Adrenal gland (tissue), 12 donors: ENCODE results near the gene KATNA1. TPM values are rescaled to one million over a fixed set of nuclear protein-coding genes. Genes with fewer than 3 reads are reported as not detected.

ENCODE experiments used
- DNase-seq, 7 donors: peaks; one replicate each; pipeline ENCODE4 v3.0.0-alpha.2; 2019 to 2020
- H3K27ac ChIP-seq, 5 donors: fragments of 200-600 bp; sonication (generic) in 4 of 5; 1 replicate in 3 of 5; 2 replicates in 2 of 5; pipeline versions ENCODE4 v1.5.1 to v1.8.0; 2016 to 2020; ENCODE audit warnings: mild to moderate bottlenecking in 1 of 5
- H3K27me3 ChIP-seq: fragments of 200-600 bp; 2 replicates; pipeline ENCODE4 v1.8.0; 2021
- H3K36me3 ChIP-seq, 2 donors: fragments of 200-600 bp; replicated peaks in 1 of 2; 1 replicate in 1 of 2; 2 replicates in 1 of 2; pipeline versions ENCODE4 v1.5.1 to v1.8.0; 2018 to 2022
- H3K4me1 ChIP-seq, 2 donors: fragments of 200-600 bp; replicated peaks in 1 of 2; 1 replicate in 1 of 2; 2 replicates in 1 of 2; pipeline versions ENCODE4 v1.5.1 to v1.8.0; 2018 to 2021
- H3K4me3 ChIP-seq, 4 donors: fragments of 200-600 bp; sonication (generic) in 3 of 4; one replicate each; pipeline ENCODE4 v1.5.1; 2016 to 2018
- H3K9me3 ChIP-seq, 3 donors: fragments of 200-600 bp; sonication (generic) in 1 of 3; replicated peaks in 1 of 3; 1 replicate in 2 of 3; 2 replicates in 1 of 3; pipeline versions ENCODE4 v1.5.1 to v1.8.0; 2016 to 2021
- CTCF ChIP-seq, 6 experiments: fragments of 450-650 bp in 4 of 6; fragments of 200-600 bp in 2 of 6; sonication (generic) in 1 of 6; IDR thresholded peaks; 1 replicate in 5 of 6; 2 replicates in 1 of 6; pipeline versions ENCODE4 v1.5.1 to v1.8.0; 2016 to 2021; ENCODE audit warnings: antibody characterized with exemption in 6 of 6, mild to moderate bottlenecking in 2 of 6, moderate library complexity in 1 of 6
- POLR2A ChIP-seq, 2 donors: fragments of 450-650 bp; IDR thresholded peaks; one replicate each; pipeline ENCODE4 v1.6.1; 2017; ENCODE audit warnings: antibody characterized with exemption in 2 of 2, mild to moderate bottlenecking in 2 of 2, moderate library complexity in 1 of 2
- WGBS, 4 donors: extraction: QIAGEN DNeasy Blood & Tissue Kit in 2 of 4; methylation state at CpG; one replicate each; pipeline versions ENCODE4 v1.1.5 to v1.1.7; 2013 to 2017; 5-methylcytosine and 5-hydroxymethylcytosine counted together
- intact Hi-C, 2 donors: fragments of 100-400 bp; cut with DNase I; formaldehyde crosslinking; loops; one replicate each; pipeline versions ENCODE4 v1.14.1 to v1.15.0; 2022 to 2023
- polyA plus RNA-seq, 3 donors: library from polyadenylated mRNA; stranded (reverse); fragments of 200-250 nt in 2 of 3; fragments of 350-450 nt in 1 of 3; fragmentation: Illumina TruSeq in 1 of 3; extraction: RNeasy Lipid Tissue Mini Kit (QIAGEN cat#74804) in 1 of 3; gene quantifications; one replicate each; pipeline ENCODE4 v1.2.3, GENCODE V29; 2013 to 2014
- total RNA-seq, 9 donors: library from RNA; depleted of rRNA in 4 of 9; stranded (reverse); fragments of >200 nt in 4 of 9; fragments of 120-200 nt in 1 of 9; fragmentation: NEBNext Ultra II Directional in 1 of 9; extraction: Animal tissue kit (Norgen Biotek cat#: 25700) in 1 of 9; gene quantifications; one replicate each; pipeline versions ENCODE4 v1.1.0 to v1.2.4, GENCODE V29; 2013 to 2023
- donor health status: healthy with polysubstance abuse.
- donor health status: Bipolar disorder and iron deficiency.
- donor health status: DM: yes; HTN: yes; CAD: no.
- donor health status: DM: no; HTN: no; CAD: no.
- donor health status: DM: no; HTN: no; CAD: no.
- donor health status: DM: yes; HTN: yes; CAD: no.

KATNA1 gene
- total and polyA plus RNA-seq, 12 donors: 6.9 to 24.2 (median 11.4) TPM

GRCh38 chr6:149567945-149568585 is 80.4 kb downstream of the KATNA1 start:
- Histone ChIP-seq H3K36me3 (no peaks in the 10 kb centered on the region), H3K9me3 (no peaks in the 10 kb centered on the region), H3K27me3 (no peaks in the 10 kb centered on the region), H3K4me1 (peaks cover 4 to 17% of the 10 kb centered on the region in 2 donors), H3K27ac (no peak overlapping the region), H3K4me3 (no peak overlapping the region)
- intact Hi-C loops: no loop called here
- TF ChIP-seq CTCF (IDR thresholded peaks at IDR 0.05) (no peak), POLR2A (IDR thresholded peaks at IDR 0.05) (no peak)
- DNase-seq: no peak
- 88 to 93% (median 91%) methylated on average over 7 of the region's 7 CpGs for WGBS, 4 donors

GRCh38 chr6:149567194-149567586 is 81.3 kb downstream of the KATNA1 start:
- Histone ChIP-seq H3K4me1 (peaks cover 4 to 17% of the 10 kb centered on the region in 2 donors), H3K4me3 (peak overlapping the region in 2 of 4 donors; percentile 84 to 98), H3K36me3 (no peaks in the 10 kb centered on the region), H3K27ac (peak overlapping the region in 3 of 5 donors; percentile 88 to 94 (median 89)), H3K27me3 (no peaks in the 10 kb centered on the region), H3K9me3 (no peaks in the 10 kb centered on the region)
- 32 to 40% (median 38%) methylated on average over 12 of the region's 12 CpGs for WGBS, 4 donors
- intact Hi-C loops: no loop called here
- no peak for DNase-seq
- TF ChIP-seq POLR2A (IDR thresholded peaks at IDR 0.05) (no peak), CTCF (IDR thresholded peaks at IDR 0.05) (no peak)

DNA sequence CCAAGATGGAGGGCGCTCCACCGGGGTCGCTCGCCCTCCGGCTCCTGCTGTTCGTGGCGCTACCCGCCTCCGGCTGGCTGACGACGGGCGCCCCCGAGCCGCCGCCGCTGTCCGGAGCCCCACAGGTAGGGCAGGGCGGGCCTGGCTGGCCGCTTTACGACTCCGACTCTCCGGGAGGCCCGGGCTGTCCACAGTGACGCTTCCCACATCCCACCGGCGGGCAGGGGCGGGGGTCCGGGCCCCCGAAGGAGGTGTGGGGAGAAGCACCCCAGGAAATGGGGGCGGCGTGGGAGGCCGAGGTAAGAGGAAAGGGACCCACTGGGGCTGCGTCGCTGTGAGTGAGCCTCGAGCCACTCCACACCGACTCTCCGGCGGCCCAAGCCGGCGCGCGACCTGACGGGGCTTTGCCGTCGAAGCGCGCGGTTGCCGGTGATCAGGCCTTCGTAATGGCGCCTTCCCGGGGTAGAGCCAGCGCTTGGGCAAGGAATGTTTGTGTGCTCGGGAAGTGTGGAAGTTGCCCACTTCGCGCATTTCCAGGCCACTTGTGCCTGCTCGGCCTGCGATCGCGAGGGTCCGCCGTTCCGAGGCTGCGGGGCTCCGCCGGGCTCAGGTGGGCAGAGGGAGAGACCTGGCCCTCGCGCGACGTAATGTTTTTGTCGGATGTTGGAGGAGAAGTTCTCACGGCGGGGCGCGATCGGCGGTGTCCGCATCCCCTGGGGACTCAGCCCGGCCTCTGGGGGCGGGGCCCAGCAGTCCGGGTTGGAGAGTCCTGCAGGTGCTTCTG is 81.9 kb downstream of the KATNA1 start:
- Histone ChIP-seq H3K4me3 (peak overlapping the region; percentile 14 to 98 (median 65)), H3K36me3 (no peaks in the 10 kb centered on the region), H3K9me3 (no peaks in the 10 kb centered on the region), H3K27ac (peak overlapping the region; percentile 12 to 94 (median 88)), H3K27me3 (no peaks in the 10 kb centered on the region), H3K4me1 (peaks cover 4 to 17% of the 10 kb centered on the region in 2 donors)
- 0 to 1% (median 1%) methylated on average over 6 to 81 of the region's 81 CpGs; no CpG with 5 or more reads in 1 of the 4 donors for WGBS, 4 donors
- intact Hi-C loops: no loop called here
- TF ChIP-seq POLR2A (IDR thresholded peaks at IDR 0.05): peak; percentile 32 to 49
- no peak for TF ChIP-seq CTCF (IDR thresholded peaks at IDR 0.05)
- peak; percentile 46 to 66 (median 61) for DNase-seq
